Epithelial cell of prostate (primary cell): Measurements from ENCODE around the gene MYO15A.
A peak's percentile ranks its signal among the peaks of the same experiment; 100 is the strongest.
"Not testable (repeated sequence)": the region's sequence is repeated elsewhere in the genome, so short reads cannot be mapped to it uniquely, and the experiment has no call there.

Source experiments
- DNase-seq: peaks from one replicate; pipeline ENCODE4 v3.0.0-alpha.2; 2011; ENCODE audit warnings: low read depth, low spot score
- H3K27ac ChIP-seq: fragments of 450-650 bp; 2 replicates; pipeline ENCODE4 v1.5.1; 2017; ENCODE audit warnings: mild to moderate bottlenecking

Gene MYO15A

GRCh38 chr17:18197535-18198194, 89.1 kb downstream of the MYO15A start:
- H3K27ac ChIP-seq: no peak overlapping the region
- no peak for DNase-seq

GRCh38 chr17:18198530-18198929, 90.0 kb downstream of the MYO15A start:
- DNase-seq: no peak
- H3K27ac ChIP-seq: no peak overlapping the region

- no peak overlapping the region for H3K27ac ChIP-seq
- no peak for DNase-seq
These were observed 92.6 kb downstream of the MYO15A start for GRCh38 chr17:18201108-18201507.

GRCh38 chr17:18203308-18203707, 94.8 kb downstream of the MYO15A start:
- no peak for DNase-seq
- H3K27ac ChIP-seq: no peak overlapping the region

DNA sequence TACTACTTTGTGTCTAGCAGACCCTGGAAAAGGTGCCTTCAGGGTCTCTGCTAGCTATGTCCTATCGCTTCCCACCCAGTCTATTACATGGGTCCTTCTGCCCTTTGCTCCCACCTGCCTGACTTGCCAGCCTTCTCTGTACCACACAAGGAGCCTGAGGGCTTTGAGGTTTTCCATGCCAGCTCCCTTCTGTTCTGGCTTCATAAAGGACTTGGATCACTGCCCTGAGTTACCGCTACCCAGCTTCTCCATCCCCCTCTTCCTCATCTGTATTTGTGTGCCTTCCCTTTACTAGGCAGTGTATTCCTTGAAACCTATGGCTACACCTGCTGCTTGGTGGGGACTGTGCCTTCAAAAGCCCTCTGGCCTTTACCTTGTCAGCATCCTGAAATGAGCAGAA, 97.3 kb downstream of the MYO15A start:
- no peak overlapping the region for H3K27ac ChIP-seq

GRCh38 chr17:18206962-18207361, 98.4 kb downstream of the MYO15A start:
- no peak overlapping the region for H3K27ac ChIP-seq
- no peak for DNase-seq

More for the DNA sequence above, 97.3 kb downstream of the MYO15A start:
- no peak for DNase-seq

DNA sequence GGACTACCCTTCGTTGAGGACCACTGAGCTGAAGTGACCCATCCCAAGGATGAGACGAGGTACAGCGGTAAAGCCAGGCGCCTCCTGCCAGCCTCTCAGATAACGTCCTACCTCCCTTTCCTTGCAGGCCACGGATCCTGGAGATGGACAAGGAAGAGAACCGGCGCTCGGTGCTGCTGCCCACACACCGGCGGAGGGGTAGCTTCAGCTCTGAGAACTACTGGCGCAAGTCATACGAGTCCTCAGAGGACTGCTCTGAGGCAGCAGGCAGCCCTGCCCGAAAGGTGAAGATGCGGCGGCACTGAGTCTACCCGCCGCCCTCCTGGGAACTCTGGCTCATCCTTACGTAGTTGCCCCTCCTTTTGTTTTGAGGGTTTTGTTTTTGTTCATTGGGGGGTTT, 99.5 kb downstream of the MYO15A start:
- no peak overlapping the region for H3K27ac ChIP-seq
- DNase-seq: no peak

DNA sequence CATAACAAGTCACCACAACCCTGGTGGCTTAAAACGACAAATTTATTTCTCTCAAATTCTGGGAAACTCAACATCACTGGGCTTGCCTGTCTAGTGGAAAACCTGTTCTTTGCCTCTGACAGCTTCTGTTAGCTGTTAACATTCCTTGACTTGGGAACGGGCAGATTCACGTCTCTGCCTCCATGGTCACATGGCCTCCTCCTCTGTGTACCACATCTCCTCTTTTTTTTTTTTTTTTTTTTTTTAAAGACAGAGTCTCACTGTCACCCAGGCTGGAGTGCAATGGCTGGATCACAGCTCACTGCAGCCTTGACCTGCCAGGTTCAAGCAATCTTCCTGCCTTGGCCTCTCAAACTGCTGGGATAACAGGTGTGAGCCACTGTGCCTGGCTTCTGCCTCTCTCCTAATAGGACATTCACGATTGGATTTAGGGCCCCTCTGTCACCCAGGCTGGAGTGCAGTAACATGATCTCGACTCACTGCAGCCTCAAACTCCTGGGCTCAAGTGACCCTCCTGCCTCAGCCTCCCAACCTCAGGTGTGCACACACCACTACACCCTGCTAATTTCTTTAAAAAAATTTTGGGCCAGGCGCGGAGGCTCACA, 105.2 kb downstream of the MYO15A start:
- no peak for DNase-seq
- no peak overlapping the region for H3K27ac ChIP-seq

DNA sequence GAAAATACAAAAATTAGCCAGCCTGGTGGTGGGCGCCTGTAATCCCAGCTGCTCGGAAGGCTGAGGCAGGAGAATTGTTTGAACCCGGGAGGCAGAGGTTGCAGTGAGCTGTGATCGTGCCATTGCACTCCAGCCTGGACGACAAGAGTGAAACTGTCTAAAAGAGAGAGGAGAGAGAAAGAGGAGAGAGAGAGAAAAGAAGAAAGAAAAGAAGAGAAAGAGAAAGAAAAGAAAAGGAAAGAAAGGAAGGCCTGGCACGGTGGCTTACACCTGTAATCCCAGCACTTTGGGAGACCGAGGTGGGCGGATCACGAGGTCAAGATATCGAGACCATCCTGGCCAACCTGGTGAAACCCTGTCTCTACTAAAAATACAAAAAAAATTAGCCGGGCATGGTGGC, 108.3 kb downstream of the MYO15A start:
- H3K27ac ChIP-seq, DNase-seq: not testable (repeated sequence)

- no peak overlapping the region for H3K27ac ChIP-seq
- no peak for DNase-seq
These were observed 109.0 kb downstream of the MYO15A start for GRCh38 chr17:18217412-18218015.

GRCh38 chr17:18218756-18219415, 110.3 kb downstream of the MYO15A start:
- DNase-seq: no peak

GRCh38 chr17:18224053-18224386, 115.5 kb downstream of the MYO15A start:
- no peak overlapping the region for H3K27ac ChIP-seq
- no peak for DNase-seq

More at GRCh38 chr17:18218756-18219415, 110.3 kb downstream of the MYO15A start:
- H3K27ac ChIP-seq: no peak overlapping the region

GRCh38 chr17:18224387-18225120, 116.0 kb downstream of the MYO15A start:
- no peak for DNase-seq
- H3K27ac ChIP-seq: no peak overlapping the region

- peak; percentile 53 for DNase-seq
- H3K27ac ChIP-seq: no peak within 1 kb of the TSS
These were observed 116.6 kb downstream of the MYO15A start, which contains the start of gene LLGL1 for GRCh38 chr17:18225121-18225641. TSS of gene LLGL1 (plus strand) at chr17:18225635. CDS start at chr17:18225683, 48 bp downstream.

DNA sequence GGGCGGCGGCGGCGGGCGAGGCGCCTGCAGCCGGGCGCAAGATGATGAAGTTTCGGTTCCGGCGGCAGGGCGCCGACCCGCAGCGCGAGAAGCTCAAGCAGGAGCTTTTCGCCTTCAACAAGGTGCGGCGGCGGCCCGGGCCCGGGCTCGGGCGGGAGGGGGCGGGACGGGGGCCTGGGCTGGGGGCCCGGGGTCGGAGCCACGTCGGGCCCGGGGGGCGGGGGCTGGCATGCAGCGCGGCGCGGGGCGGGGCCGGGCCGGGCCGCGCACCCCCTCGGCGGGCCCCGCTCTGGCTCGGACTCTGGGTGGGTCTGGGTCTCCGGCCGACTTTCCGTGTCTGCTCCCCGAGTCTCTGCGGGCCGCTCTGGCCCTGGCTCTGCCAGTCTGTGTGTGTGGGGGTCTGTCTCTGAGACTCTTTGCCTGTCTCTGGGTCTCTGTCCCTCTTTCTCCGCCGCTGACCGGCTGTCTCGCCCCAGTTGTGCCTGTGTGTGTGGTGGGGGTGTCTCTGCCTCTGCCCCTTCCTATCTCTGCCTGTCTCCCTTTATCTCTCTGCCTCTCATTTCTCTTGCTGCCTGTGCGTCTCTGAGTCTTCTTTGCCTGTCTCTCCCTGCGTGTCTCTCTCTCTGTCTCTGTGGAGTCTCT, 117.2 kb downstream of the MYO15A start:
- DNase-seq: no peak
- no peak overlapping the region for H3K27ac ChIP-seq

GRCh38 chr17:18226284-18226945, 117.9 kb downstream of the MYO15A start:
- H3K27ac ChIP-seq: no peak overlapping the region

DNA sequence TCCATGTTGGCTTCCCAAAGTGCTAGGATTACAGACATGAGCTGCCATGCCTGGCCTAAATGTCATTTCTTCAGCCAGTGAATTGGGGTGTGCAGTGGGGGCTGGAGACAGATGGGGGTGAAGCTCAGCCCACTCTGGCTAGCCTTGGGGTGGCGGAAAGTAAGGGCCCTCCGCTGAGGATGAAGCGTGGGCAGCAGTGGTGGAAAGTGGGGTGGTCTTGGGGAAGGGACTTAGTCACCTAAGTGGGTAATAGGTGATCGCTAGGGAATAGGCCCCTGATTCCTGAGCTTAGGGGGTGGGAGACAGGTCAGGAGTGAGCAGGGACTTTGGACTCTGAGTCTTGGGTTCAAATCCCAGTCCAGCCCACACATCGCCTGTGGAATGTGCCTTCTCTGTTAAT, 119.1 kb downstream of the MYO15A start:
- H3K27ac ChIP-seq: no peak overlapping the region
- DNase-seq: no peak

More at GRCh38 chr17:18226284-18226945, 117.9 kb downstream of the MYO15A start:
- DNase-seq: no peak

DNA sequence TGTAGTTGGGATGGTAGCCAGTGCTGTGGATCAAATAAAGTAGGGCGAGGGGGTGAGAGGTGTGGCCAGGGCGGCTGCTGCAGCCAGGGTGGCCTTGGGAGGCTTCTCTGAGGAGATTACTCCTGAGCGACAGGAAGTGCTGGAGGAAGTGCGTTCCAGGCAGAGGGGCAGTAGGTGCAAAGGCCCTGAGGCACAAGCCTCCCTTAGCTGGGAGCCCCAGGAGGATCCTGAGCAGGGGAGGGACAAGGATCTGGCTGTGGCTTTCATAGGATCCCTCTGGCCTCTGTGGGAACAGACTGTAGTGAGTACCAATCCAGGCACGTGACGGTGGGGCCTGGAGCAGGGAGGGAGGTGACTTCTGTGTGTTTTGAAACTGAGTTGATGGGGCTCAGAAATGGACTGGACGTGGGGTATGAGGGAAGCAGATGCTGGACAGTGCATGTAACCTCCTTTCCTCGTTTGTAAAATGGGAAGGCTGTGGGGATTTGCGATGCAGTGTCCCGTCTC, 119.7 kb downstream of the MYO15A start:
- no peak overlapping the region for H3K27ac ChIP-seq
- DNase-seq: no peak

DNA sequence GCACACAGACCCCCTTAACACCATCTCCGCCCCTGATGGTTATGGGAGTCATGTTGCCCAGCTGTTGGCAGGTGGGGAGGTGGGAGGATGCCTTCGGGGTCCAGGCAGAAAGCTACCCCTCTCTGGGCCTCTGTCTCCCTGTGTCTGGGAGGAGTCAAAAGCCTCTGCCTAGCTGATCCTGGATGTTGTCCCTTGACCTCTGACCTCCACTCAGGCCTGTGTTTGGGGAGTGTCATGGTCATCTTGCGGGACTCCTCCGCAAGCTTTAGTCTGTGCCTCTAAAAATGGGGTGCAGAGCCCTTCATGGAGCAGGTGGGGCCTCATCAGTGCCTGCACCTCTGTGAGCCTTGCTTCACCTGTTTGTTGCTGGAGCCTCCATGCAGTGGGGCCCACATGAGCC, 120.7 kb downstream of the MYO15A start:
- no peak overlapping the region for H3K27ac ChIP-seq
- no peak for DNase-seq
